ENCODE data around the gene MME.
"Not testable (repeated sequence)": the region's sequence is repeated elsewhere in the genome, so short reads cannot be mapped to it uniquely, and the experiment has no call there.

Gene MME

DNA sequence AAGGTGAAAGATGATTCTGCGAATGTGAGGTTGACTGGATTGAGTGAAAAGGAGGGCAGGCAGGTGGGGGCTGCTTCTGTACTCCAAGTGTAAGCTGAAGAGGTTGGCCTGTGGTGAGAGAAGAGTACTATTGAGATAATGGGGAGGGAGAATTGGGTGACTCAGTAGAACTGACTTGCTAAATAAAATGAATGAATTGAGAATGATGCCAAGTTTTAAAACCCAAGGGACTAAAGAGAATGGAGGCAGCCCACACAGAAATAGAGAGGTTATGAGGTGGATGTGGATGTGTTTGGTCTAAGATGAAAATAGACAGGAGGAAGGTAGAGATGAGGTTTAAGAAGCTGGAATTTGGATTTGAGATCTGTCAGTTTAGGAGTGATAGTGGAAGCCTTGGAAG lies 5.9 kb downstream of the MME start:
- FAIRE-seq: no peak

GRCh38 chr3:155088706-155089345 lies 8.7 kb downstream of the MME start:
- FAIRE-seq: peak; percentile 69

DNA sequence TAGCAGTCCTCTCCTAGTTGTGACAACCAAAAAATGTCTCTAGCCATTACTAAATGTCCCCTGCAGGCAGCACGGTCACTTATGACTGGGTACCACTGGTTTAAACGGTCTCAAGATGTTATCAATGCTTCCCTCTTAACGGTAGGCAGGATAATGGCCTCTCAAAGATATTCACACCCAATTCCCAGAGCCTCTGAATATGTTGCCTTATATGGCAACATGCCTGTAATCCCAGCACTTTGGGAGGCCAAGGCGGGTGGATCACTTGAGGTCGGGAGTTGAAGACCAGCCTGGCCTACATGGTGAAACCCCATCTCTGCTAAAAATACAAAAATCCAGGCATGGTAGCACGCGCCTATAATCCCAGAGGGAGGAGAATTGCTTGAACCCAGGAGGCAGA lies 9.4 kb downstream of the MME start:
- FAIRE-seq: no peak

DNA sequence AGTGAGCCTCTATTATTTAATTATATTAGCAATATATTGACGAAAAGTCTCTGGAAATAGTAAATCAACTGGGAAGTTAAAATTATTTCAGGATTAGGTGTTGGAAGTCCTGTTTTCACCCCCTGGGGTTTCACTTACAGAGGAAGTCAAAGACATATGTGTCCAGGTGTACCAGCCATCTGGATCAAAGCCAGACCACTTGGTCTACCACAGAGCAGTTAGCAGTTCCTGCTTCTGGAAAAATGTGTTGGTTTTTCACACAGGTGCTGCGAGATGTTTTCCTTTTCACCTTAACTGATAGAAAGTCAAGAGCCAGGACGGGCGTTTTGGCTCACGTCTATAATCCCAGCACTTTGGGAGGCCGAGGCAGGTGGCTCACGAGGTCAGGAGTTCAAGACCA lies 13.1 kb downstream of the MME start:
- no peak for FAIRE-seq

- no peak for FAIRE-seq
Measured at GRCh38 chr3:155096303-155097008, 16.3 kb downstream of the MME start.

- FAIRE-seq: no peak
Measured at GRCh38 chr3:155097009-155097349, 16.9 kb downstream of the MME start.

GRCh38 chr3:155101398-155101797 lies 21.3 kb downstream of the MME start:
- FAIRE-seq: no peak

DNA sequence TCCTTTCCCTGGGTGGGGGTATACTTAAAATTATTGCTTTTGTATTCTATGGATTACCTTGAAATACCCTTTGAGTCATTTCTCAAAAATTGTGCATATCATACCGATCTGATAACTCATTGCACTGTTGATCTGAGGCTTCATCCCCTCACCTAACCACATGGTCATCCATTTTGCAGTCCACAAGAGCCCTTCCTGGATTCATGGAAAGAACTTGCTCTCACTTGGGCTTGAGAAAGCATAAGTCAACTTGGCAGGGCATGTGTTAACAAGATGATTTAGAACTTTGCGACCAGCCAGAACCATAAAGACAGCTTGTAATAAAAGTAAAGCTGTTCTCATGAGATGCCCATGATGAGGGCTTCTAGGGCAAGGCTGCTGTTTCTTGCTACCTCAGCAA lies 22.2 kb downstream of the MME start:
- no peak for FAIRE-seq

GRCh38 chr3:155103686-155104085 lies 23.6 kb downstream of the MME start:
- no peak for FAIRE-seq

DNA sequence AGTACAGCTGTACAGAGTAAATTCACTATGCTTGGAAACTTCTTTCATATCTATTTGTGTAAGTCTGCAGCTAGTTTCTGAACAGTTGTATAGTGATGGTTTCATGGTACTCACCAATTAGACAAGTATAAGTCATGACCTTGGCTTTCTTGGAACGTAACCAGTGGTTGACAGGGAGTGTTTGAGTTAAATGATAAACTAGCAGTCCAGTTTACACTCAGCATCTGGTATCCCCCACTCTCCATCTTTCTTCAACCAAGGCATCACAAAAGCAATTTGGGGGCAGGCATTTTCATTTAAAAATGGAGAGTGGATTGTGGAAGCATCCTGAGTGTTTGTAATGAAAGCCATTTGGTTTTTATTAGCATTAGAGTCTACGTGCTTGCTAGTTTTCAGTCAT lies 26.0 kb downstream of the MME start:
- FAIRE-seq: no peak

DNA sequence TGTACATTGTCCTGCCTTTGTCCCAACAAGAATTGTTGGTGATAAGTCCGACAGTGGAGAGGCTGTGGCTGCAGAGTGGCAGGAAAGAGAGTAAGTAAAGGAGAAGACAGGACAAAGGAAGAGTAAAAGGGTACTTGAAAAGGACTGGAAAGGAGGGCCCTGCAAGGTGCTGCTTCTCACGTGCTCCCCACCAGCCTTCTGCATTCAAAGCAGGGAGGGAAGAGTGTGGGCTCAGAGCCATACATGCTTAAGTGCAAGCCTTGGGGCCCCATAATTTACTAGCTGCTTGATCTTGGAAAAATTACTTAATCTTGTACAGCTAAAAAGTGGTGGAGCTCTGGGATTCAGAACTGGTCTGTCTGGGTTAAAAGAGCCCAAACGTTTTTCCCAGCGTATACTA lies 29.9 kb downstream of the MME start:
- FAIRE-seq: no peak

- no peak for FAIRE-seq
Measured at GRCh38 chr3:155110996-155111901, 31.1 kb downstream of the MME start.

DNA sequence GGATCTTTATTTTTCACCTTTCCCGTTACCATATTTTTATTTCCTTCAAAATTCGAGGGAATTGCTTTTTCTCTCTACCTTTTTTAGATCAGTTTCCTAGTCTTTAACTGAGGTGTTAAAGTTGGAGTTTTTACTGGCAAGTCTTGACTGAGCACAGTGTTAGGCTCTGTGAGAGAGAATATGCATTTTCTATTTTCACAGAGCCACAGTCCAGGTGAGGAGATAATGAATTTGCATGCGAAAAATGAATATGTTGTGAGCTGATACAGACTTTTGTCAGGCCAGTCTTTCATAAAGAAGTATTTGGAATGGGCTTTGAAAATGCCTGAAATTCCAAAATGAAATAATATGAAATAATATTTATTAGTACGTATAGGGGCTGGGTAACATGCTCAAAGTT lies 31.9 kb downstream of the MME start:
- peak; percentile 46 for FAIRE-seq

DNA sequence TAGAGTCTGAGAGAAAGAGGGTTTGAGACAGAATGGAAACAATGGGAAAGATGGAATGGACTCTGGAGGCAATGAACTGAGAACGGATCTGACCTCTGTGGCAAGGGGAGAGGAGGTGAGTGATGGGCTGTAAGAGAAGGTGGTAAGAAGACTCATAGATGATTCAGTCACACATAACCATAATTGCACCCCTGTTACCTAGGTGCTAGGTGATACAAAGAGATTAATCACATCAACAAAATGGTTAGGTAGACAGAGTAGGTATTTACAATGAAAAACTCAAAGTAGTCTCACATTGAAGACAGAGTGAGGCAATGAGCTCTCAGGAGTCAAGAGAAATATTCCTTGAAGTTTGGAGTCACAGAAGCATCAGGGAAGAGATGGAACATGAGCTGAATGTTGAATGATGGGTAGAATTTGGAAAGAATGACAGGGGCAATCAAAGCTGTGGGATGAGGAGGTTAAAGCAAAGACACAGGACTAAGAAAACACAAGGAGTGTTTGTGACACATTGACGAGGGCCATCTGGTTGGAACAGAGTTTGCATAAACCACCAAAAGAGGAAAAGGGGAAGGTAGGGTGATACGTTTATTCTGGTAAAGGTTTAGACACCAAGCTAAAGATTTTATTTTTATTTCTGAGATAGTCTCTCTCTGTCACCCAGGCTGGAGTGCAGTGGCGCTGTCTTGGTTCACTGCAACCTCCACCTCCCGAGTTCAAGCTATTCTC lies 32.7 kb downstream of the MME start:
- no peak for FAIRE-seq

DNA sequence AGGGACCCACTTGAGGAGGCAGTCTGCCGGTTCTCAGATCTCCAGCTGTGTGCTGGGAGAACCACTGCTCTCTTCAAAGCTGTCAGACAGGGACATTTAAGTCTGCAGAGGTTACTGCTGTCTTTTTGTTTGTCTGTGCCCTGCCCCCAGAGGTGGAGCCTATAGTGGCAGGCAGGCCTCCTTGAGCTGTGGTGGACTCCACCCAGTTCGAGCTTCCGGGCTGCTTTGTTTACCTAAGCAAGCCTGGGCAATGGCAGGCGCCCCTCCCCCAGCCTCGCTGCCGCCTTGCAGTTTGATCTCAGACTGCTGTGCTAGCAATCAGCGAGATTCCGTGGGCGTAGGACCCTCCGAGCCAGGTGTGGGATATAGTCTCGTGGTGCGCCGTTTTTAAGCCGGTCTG lies 44.6 kb downstream of the MME start:
- not testable (repeated sequence) for FAIRE-seq

DNA sequence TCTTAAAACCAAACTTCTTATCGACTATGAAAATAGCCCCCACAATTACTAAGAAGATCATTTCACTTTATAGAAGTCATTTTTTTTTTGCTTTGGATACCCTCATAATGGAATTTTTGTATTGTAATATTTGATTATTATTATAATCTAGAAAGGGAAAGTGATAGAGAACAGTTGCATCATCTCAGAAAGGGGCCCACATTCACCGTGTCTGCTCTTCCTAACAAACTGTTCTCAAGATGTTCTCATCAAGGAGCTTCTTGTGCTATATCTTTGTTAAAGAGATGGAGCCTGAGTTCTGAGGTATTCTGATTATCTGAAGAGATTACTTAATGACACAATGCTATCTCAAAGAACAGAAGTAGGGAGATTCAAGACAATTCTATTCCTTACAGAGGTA lies 49.3 kb downstream of the MME start:
- FAIRE-seq: no peak

- FAIRE-seq: no peak
Measured at GRCh38 chr3:155130001-155130400, 49.9 kb downstream of the MME start.

- no peak for FAIRE-seq
Measured at GRCh38 chr3:155131104-155131503, 51.0 kb downstream of the MME start.

GRCh38 chr3:155134311-155134710 lies 54.2 kb downstream of the MME start:
- not testable (repeated sequence) for FAIRE-seq

GRCh38 chr3:155135003-155135402 lies 54.9 kb downstream of the MME start:
- peak; percentile 63 for FAIRE-seq

DNA sequence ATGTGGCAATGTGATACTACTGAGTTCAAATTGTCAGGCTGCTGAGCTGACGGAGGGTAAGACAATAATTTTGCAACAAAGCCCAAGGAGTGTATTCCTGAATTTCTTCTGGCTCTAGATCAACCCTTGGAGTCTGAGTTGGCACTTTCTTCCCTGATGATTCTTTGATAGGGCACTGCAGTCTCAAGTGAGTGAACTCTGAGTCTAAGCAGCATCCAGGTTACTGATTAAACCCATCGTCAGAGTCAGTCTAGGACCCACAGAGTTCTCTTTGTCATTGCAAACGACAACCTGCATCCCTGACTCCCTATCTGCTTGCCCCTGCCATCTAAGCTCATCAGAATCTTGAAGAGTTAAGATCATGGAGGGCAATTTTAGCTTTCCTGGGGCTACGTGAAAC lies 58.6 kb downstream of the MME start:
- FAIRE-seq: no peak

GRCh38 chr3:155147588-155147987 lies 67.5 kb downstream of the MME start:
- FAIRE-seq: peak; percentile 63

DNA sequence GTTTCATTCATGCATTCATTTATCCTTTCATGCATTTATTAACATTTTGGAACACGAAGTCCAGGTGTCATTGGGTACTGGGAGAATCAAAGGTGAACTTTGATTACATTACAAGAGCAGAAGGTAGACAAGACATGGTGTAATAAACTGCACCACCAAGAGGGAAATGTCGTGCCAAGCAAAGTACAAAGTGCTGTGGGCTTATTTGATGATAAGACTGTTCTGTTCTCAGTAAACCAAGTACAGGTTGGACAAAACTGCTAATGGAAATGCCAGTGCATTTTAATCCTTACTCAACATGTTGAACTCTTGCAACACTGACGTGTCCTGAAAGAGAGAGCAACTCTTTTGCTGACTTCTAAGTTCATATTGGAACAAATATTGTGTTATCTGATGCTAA lies 69.4 kb downstream of the MME start:
- FAIRE-seq: no peak

All from G401.6 (cell line).